Right ventricle myocardium inferior (tissue), 1 donor: Measurements from ENCODE around the gene PPP1R13B. TPM values are rescaled to one million over a fixed set of nuclear protein-coding genes. Genes with fewer than 3 reads are reported as not detected.

Source experiments
- ATAC-seq: fragments of 200-7000 bp; cut with Tn5 transposase; one replicate; pipeline ENCODE4 v1.9.1; 2020; ENCODE audit warnings: mild to moderate bottlenecking, moderate library complexity
- DNase-seq: peaks from one replicate; pipeline ENCODE4 v3.0.0; 2021; ENCODE audit errors: missing footprints
- intact Hi-C: fragments of 100-400 bp; cut with DNase I; formaldehyde crosslinking; loops from one replicate; pipeline ENCODE4 v1.11.0; 2022
- total RNA-seq: library from RNA; stranded (reverse); fragmentation: NEBNext Ultra II Directional; extraction: Animal tissue kit (Norgen Biotek cat#: 25700); gene quantifications from one replicate; pipeline ENCODE4 v1.2.1, GENCODE V29; 2021
- donor health status: DM: no; HTN: yes; CAD: no; lungs with severe emphysema.

PPP1R13B gene
- total RNA-seq, 1 donor from 2014 or later, result 101 TPM

DNA sequence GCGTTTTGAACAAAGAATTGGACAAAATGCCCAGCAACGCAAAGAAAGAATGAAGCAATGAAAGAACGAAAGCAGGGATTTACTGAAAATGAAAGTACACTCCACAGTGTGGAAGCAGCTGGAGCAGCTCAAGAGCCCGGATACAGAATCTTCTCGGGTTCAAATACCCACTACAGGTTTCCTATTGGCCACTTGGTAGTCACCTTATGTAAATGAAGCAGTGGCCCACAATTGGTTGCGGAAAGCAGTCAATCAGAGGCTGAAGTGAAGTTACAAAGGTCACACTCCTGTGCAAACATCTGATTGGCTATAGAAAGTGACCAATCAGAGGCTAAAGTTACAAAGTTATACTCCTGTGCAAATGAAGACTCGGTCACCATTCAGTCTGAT lies 15.0 kb upstream of the PPP1R13B start:
- peak; percentile 4 for DNase-seq

DNA sequence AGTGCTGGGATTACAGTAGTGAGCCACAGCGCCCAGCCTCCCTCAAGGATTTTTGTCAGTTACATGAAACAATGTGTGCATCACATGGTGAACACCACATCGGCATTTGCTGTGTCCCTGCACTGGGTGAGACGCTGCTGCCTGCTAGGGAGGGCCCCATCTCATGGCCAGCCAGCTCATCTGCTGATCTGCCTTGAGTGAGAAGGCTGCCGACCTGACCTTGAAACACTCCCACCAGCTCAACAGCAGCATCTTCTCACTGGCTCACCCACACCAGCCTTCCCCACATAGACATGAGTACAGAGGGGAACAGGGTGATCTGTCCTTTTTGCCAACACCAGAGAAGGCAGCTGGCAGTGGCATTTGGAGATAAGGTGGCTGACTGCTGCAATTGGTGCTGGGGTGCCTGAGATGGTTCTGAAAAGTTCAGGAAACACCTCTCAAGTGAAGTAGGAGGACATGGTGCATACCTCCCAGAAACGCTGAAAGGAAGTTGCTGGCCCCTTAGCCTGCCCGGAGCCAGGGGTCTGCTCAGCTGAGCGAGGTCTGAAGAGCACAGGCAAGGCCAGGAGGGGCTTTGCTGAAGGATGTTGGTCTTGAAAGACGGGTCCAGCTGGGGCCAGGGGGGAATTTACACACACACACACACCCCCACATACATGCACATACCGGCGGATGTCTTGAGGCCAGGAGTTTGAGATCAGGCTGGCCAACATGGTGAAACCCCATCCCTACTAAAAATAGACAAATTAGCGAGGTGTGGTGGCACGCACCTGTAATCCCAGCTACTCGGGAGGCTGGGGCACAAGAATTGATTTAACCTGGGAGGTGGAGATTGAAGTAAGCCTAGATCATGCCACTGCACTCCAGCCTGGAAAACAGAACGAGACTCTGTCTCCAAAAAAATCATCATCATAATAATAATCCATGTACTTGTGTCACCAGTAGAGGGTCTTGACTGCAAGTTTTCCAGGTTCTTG lies 14.3 kb upstream of the PPP1R13B start:
- peak; percentile 93 for ATAC-seq
- DNase-seq, result peak; percentile 76
- intact Hi-C loops, result loop anchor here (5.0 kb wide), 1 partner anchor 54 kb away; no protein-coding TSS in a partner anchor

More for the DNA sequence above, 15.0 kb upstream of the PPP1R13B start:
- no peak for ATAC-seq
- intact Hi-C loops, result loop anchor here (5.0 kb wide), 1 partner anchor 55 kb away; no protein-coding TSS in a partner anchor

DNA sequence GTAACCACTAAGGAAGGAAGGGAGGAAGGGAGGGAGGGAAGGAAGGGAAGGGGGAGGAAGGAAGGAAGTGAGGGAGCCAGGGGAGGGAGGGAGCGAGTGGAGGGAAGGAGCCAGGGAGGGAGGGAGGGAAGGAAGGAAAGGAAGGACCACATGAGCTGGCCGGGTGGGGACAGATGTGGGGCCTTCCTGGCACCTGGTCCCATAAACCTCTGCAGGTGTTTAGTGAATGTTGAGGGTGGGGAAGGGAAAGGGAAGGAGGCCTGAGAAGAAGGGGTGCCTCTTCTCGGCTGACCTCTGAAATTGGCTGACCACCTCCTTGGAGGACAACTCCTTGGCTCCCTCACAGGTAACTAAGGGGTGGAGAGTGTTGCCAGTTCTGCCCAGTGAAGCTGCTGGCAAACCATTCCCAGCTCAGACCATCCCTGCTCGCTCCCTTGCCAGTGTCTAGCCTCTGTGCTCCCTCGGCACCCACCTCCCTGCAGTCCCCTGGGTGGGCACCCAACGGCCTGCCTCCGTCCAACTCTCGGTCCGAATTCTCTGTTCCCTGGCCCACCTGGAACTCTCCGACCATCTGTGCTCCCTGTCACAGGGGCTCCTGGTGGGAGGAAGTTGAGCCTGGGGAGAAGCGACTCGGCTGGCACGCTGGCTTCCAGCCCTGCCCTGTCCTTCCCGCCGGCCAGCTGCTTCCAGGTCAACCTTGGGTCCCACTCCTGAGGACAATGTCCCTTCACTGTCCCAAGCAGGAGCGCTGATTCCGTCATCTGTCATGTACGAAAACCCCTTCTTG lies 12.2 kb upstream of the PPP1R13B start:
- DNase-seq (no peak), ATAC-seq (no peak)
- intact Hi-C loops, result loop anchor here (5.0 kb wide), 1 partner anchor 52 kb away; no protein-coding TSS in a partner anchor

DNA sequence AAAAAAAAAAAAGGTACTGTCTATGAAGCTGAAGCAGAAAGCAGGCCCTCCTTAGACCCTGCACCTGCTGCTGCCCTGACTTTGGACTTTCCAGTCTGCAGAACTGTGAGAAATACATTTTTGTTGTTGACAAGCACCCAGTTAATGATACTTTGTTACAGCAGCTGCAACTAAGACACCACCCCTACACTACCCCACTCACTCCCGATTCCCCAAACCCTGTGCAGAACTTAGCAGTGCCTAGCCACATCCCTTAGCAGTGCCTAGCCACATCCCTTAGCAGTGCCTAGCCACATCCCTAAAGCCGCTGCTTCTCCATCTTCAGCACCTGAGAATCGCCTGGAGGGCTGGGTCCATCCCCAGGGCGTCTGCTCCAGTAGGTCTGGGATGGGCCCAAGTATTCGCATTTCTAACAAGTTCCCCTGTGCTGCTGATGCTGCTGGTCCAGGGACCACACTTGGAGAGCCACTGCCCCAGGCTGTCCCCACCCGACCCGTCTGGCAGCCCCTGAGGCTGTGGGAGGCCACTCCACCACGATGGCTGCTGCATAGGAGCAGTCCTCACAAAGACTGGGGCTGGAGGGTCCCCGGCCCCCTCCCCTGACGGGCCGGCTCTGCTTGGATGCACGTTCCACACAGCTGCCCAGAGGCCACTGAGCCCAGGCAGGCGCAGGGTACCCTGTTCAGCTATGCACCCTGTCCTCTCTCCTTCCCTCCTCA lies 10.8 kb upstream of the PPP1R13B start:
- peak; percentile 64 for DNase-seq
- intact Hi-C loops, result no loop called here
- no peak for ATAC-seq

DNA sequence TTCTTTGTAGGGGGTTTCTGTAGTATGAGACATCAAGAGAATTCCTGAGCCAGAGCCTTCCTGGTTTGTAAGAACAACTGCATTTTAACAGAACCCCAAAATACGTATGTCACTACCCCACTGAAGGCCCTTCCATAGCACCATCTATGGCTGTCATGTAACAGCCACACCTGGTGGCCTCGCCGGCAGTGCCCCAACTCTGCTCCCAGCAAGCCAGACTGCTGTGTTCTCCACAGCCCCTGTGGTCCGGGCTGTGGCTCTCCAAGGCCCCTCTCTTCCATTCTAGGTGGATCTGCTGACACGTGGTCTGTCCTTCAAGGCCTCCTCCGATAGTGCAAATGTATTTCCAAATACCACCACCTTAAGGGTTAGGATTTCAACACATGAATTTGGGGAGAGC lies 9.9 kb upstream of the PPP1R13B start:
- intact Hi-C loops, result no loop called here
- peak; percentile 60 for DNase-seq
- no peak for ATAC-seq

DNA sequence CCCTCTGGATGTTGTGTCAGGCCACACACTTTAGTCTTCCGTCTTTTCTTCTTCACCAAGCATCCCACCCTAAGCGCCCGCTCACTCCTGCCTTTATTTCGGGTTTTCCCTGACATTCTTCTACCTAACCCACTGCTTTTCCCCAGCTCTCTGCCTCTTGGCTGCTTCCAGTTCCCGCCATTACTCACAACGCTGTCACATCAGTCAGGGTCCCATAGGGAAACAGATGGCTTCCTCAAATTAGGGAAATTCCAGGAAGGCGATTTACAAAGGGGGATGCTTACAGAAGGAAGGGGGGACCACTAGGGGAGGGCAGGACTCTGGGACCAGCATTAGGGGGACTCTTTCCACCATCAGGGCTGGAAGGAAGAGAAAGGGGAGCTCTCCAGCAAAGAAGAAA lies 9.2 kb upstream of the PPP1R13B start:
- no peak for ATAC-seq
- intact Hi-C loops, result no loop called here
- DNase-seq, result no peak

DNA sequence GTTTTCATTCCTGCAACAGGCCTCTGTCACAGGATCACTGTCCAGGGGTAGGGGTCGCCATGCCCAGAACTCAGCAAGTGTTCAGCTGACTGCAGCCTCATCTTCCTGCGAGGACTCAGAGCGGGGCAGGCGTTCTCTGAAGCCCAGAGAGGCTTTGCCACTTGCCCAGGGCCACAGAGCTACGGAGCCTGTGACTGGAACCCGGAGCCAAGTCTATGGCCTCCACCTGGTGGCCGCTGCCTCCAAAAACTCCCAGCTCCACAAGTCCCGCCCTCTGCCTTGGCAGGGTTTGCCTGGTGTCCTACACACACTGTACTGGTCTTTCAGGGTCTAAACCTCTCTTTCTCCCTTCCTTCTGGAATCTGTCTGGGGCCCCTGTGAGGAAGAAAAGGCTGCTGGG lies 8.7 kb upstream of the PPP1R13B start:
- DNase-seq, result no peak
- ATAC-seq, result no peak
- intact Hi-C loops, result no loop called here

DNA sequence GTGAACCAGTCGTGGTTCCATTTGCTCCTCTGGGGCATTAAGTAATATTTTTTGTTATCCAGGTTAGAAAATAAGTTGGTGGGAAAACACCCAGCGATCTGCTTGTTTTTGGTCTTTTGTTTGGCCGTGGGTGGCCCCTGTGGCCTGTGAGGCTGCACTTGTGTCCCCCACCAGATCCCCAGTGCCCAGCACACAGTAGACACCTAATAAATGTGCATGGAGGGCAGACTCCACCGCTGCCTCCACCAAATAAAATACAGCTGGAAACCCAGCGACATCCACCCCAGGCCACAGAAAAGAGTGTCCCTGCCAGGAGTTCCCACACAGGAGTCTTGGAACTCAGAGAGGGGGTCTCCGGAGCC lies 8.3 kb upstream of the PPP1R13B start:
- DNase-seq (no peak), ATAC-seq (no peak)
- intact Hi-C loops, result no loop called here

DNA sequence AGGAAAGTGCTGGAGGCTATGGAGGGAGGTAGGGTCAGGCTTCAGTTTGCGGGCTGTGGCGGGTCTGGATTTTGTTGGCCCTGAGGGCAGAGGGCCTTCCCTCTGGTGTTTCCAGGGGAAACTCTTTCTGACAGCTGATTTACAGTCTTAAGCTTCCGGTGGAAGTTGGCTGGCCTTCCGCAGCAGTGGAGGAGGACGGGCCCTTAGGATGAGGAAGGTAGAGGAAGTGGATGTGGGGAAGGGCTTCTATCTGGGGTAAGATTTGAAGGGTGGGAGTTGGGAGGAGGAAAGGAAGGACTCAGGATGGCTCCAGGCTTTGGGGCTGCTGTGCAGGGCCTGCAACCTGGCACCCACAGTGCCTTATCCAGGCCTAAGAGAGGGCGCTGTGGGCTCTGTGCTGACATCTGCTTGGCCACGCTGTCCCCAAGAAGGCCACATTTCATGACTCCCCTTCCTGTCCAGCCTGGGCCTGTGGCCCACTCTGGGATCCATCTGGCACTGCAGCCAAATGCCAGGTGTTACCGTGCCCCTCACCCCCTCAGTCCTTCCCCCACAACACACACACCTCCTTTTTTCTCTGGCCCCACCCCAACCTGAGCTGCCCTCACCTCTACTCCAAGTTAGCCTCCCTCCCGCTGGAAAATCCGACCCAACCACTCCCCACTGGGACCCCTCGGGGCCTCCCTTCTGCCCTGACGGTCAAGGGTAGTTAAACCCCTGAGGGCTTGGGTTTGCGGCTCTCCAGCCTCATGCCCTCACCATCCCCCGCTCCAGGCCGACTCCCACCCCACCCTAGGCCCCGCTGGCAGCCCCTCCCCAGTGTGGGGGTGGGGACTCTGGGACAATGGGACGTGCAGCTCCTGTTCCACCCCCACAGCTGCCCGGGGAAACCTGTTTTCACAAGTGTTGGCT lies 7.7 kb upstream of the PPP1R13B start:
- ATAC-seq (peak; percentile 40), DNase-seq (no peak)
- intact Hi-C loops, result no loop called here

DNA sequence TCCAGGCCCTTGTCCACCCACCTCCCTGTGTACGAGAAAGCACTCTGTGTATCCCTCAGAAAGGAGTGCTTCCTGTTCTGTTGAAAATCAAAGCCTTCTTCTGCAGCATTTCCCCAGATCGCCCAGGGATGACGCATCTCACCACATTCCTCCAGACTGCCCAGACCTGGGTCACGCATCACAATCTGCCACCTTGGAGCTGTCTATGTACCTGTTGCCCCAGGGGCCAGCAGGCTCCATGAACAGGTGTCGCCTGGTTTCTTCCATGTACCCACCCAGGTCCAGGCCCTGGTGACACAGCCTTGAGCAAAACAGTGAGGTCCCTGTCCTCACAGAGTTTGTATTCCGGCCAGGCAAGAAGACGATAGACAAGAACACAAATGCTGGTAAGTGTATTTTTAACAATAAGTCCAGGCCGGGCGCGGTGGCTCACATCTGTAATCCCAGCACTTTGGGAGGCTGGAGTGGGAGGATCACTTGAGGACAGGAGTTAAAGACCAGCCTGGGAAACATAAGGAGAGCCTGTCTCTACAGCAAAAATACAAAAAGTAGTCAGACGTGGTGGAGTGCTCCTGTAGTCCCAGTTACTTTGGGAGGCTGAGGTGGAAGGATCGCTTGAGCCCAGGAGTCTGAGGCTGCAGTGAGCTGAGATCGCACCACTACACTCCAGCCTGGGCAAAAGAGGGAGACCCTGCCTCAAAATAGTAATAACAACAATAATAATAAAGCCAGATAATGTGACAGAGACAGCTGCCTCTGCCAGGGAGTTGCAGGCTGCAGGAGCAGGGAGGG lies 6.8 kb upstream of the PPP1R13B start:
- DNase-seq, result peak; percentile 23
- no peak for ATAC-seq
- intact Hi-C loops, result no loop called here

DNA sequence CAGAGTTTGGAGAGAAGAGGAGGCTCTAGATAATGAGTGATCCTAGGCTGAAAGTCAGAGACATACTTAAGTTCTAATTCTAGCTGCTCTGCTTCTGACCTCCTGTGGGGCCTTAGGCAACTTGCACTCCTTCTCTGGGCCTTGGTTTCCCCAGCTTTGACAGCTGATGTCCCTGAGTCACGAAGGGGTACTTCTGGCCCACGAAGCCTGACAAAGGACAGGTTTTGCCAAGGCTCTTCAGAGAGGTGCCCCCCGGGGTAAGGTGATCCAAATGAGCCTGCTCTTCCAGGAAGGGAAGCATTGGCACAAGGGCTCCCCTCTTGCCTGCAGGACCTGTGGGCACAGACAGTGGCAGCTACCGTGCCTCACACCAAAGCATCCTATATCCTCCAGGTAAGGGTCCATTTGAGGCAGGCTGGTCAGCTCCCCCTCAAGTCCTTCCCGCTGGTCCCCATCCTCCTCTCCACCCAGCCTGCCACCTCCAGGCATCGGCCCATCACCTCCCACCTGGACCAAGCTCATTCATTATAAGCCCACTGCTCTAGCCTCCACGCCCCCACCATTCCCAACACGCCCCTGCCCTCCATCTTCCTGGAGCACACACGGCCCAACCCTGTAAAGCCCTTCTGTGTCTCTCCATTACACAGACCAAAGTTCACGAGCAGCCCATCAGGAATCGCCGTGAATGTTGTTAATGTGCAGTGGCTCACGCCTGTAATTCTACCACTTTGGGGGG lies 1.9 kb upstream of the PPP1R13B start:
- intact Hi-C loops, result no loop called here
- ATAC-seq, result no peak
- peak; percentile 42 for DNase-seq

DNA sequence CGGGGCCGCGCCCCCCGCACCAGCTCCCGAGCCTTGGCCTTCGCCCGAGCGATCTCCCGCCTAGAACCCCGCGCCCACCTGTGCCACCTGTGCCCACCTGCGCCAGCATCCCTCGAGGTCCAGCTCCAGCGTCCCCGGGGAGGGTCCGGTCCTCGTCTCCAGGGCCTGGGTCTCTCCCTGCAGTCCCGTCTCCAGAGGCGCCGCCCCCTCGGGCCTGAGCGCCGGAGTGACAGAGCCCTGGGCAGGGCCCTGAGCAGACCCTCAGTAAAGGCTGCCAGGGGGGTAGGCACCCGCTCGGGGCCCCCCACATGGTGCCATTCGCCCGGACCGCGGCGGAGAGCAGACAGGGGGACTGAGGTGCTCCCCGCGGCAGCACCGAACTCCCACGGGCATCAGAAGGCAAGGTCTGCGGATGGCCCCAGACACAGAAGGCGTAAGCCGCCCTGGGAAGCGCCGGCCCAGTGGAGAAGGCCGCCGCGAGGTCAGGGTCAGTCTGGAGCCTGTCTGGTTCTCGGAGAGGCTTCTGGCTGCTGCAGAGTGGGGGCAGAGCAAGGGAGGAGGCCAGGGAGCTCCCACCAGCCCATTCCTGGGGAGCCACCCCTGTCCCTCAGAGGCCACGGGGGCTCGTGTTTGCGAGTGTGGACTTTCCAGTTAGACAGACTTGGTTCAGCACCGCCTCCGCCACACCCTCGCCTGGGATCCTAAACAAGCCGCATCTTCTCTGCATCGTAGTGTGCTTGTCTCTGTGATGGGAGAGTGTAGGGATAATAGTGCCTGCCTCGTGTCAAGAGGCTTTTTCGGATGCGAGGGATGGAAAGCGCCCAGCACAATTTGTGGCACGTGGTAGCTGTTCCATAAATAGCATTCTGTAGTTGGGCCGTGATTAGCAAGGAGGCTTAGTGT lies 1.1 kb upstream of the PPP1R13B start:
- intact Hi-C loops, result no loop called here
- ATAC-seq (peak; percentile 33), DNase-seq (peak; percentile 65)

DNA sequence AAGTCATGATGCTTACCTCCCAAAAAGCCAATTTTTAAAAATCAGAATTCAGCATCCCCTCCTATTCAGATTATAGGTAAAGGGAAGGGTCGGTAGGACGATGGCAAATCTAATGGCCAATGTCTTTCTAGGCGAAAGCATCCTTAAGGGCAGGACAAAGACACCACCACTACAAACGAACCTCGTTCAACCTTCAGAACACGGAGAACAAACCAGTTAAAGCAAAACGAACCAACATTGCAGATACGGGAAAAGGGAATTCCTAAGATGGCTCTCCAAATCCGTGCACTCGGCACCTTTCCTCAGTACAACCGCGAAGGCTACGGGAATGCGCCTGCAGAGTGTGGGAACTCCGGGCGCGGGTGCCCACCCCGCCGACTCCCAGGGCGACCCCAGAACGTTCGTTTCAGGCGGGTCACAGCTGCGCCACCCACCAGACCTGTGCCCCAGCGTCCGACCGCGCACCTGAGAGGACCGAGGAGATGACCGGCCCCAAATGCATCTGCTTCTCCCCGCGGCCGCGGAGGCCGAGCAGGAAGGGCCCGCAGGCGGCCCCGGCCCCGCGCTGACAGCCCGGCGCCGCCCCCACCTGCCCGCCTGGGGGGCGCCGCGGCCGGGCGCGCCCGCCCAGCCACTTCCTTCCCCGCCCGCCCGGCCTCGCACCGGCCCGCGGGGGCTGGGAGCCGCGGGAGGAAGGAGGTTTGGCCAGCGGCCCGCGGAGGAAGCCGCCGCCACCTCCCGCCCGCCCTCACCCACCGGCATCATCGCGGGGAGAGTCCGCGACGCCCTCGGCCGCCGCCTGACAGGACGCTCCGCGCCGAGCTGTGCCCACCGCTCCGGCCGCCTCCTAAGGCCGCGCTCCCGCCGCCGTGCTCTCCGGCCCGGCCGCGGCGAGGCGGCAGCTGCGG lies 578 bp downstream of the PPP1R13B start:
- intact Hi-C loops, result loop anchor here (1.0 kb wide), 1 partner anchor 38 kb away; no protein-coding TSS in a partner anchor
- DNase-seq (peak; percentile 56), ATAC-seq (no peak)

DNA sequence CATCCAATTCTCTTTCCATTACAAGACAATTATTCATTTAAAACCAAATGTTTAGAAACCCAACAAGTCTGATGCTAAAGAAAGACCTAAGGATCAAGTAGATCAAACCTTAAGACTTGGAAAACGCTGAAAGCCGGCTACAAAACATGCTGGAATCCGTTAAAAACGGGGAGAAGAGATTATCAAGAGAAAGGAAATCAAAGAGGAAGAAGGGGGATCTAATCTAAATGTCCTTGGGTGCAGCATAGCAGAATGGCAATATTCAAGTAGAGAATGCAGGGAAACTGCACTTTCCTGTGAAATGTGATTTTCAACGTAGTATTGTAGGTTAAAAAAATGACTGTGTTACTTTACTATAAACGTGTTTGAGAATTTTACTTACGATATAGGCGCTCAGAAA lies 1.3 kb downstream of the PPP1R13B start:
- intact Hi-C loops, result no loop called here
- no peak for DNase-seq
- no peak for ATAC-seq

DNA sequence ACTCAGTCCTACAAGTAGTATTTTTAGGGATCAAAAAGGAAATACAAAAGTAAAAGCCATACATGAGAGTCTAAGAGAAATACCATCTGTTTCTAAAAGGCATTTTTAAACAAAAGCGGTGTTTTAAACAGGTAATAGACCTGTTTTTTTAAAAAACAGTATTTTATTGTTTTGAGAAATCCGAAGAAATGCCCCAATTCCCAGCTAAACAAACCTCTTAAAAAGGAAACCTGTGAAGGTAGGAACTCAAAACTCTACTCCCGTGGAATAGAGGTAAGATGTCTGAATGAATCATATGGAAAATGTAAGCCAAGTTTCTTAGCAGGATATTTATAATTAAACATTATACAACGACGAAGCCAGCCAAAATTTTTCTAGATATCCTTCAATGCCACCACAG lies 2.0 kb downstream of the PPP1R13B start:
- no peak for ATAC-seq
- intact Hi-C loops, result no loop called here
- DNase-seq, result no peak
